ENCODE results near the gene CNKSR1. TPM values are rescaled to one million over a fixed set of nuclear protein-coding genes. Genes with fewer than 3 reads are reported as not detected.

Gene CNKSR1
- total RNA-seq: 0.17 and 1.8 TPM in 2 replicates

GRCh38 chr1:26177182-26177684 is at the start of gene CNKSR1:
TSS of gene CNKSR1 (plus strand) at chr1:26177491. CDS start at chr1:26177548, 57 bp downstream.

GRCh38 chr1:26158908-26159742 is 18.2 kb upstream of the CNKSR1 start, which contains the start of gene FAM110D:
TSS of gene FAM110D (plus strand) at chr1:26159079. CDS start at chr1:26161292, 2,213 bp downstream.

GRCh38 chr1:26168410-26169197 is 8.7 kb upstream of the CNKSR1 start, which contains the start of gene C1orf232:
TSS of gene C1orf232 (minus strand) at chr1:26168963. CDS start at chr1:26168499, 464 bp downstream.

GRCh38 chr1:26169669-26170471 is 7.4 kb upstream of the CNKSR1 start, which contains the start of gene ZNF593:
TSS of gene ZNF593 (plus strand) at chr1:26169908. CDS start at chr1:26169984, 76 bp downstream.

GRCh38 chr1:26171084-26172072 is 5.9 kb upstream of the CNKSR1 start, which contains the start of gene ZNF593OS:
TSS of gene ZNF593OS (minus strand) at chr1:26171832. CDS start at chr1:26171661, 171 bp downstream.

GRCh38 chr1:26190373-26190987 is 13.2 kb downstream of the CNKSR1 start, which contains the start of gene CATSPER4:
TSS of gene CATSPER4 (plus strand) at chr1:26190602. CDS start at chr1:26190628, 26 bp downstream.

GRCh38 chr1:26233903-26234643 is 56.8 kb downstream of the CNKSR1 start, which contains the start of gene CEP85:
TSS of gene CEP85 (plus strand) at chr1:26234200. CDS start at chr1:26239784, 5,584 bp downstream.

Other genes starting within 250 kb of the CNKSR1 start
- 2.3 and 3.2 TPM in 2 replicates for gene PAFAH2, start 179.4 kb upstream of the CNKSR1 start, total RNA-seq
- 0.12 and 0.60 TPM in 2 replicates for gene EXTL1, start 155.7 kb upstream of the CNKSR1 start, total RNA-seq
- not detected in 2 replicates for gene SLC30A2, start 131.4 kb upstream of the CNKSR1 start, total RNA-seq
- gene TRIM63, start 109.9 kb upstream of the CNKSR1 start, total RNA-seq: 0.70 TPM in 1 of 2 replicates, not detected in the other
- 1.7 and 1.9 TPM in 2 replicates for gene PDIK1L, start 65.7 kb upstream of the CNKSR1 start, total RNA-seq
- 0.43 TPM in 1 of 2 replicates, not detected in the other for gene FAM110D, start 18.4 kb upstream of the CNKSR1 start, total RNA-seq
- gene C1orf232, start 8.5 kb upstream of the CNKSR1 start, total RNA-seq: not detected in 2 replicates
- gene ZNF593, start 7.6 kb upstream of the CNKSR1 start, total RNA-seq: 36.7 and 58.7 TPM in 2 replicates
- gene ZNF593OS, start 5.7 kb upstream of the CNKSR1 start, total RNA-seq: 0.23 TPM in 1 of 2 replicates, not detected in the other
- not detected in 2 replicates for gene CATSPER4, start 13.1 kb downstream of the CNKSR1 start, total RNA-seq
- gene CEP85, start 56.7 kb downstream of the CNKSR1 start, total RNA-seq: 6.0 TPM in 2 replicates
- 121 and 201 TPM in 2 replicates for gene SH3BGRL3, start 102.6 kb downstream of the CNKSR1 start, total RNA-seq
- gene UBXN11, start 129.1 kb downstream of the CNKSR1 start, total RNA-seq: 2.2 and 2.8 TPM in 2 replicates
- gene CD52, start 140.5 kb downstream of the CNKSR1 start, total RNA-seq: not detected in 2 replicates
- not detected in 2 replicates for gene CRYBG2, start 176.6 kb downstream of the CNKSR1 start, total RNA-seq
- gene ZNF683, start 195.3 kb downstream of the CNKSR1 start, total RNA-seq: not detected in 2 replicates
- not detected in 2 replicates for gene LIN28A, start 233.3 kb downstream of the CNKSR1 start, total RNA-seq